HG03558 (cell line): Measurements from ENCODE around the gene SLC7A14.

Source experiments
- ATAC-seq: cut with Tn5 transposase; IDR thresholded peaks from one replicate; pipeline ENCODE4 v1.9.1; 2021; ENCODE audit warnings: moderate number of reproducible peaks; ENCODE audit not compliant: unreplicated experiment; ENCODE audit errors: extremely low read depth

SLC7A14 gene

GRCh38 chr3:170410428-170411029, 175.3 kb downstream of the SLC7A14 start:
- no peak for ATAC-seq
